SK-N-MC (cell line): ENCODE results near the gene NTRK1.

Source experiments
- DNase-seq: peaks from one replicate; pipeline ENCODE4 v3.0.0-alpha.2; 2011; ENCODE audit warnings: low read depth, low spot score
- H3K27ac ChIP-seq: fragments of 200-600 bp; sonication (generic); 2 replicates; pipeline ENCODE4 v1.5.1; 2016; ENCODE audit warnings: mixed run types
- H3K36me3 ChIP-seq: fragments of 200-600 bp; sonication (generic); 2 replicates; pipeline ENCODE4 v1.6.1; 2017; ENCODE audit warnings: antibody characterized with exemption, low read length, mixed read lengths; ENCODE audit not compliant: insufficient read depth
- H3K4me3 ChIP-seq: fragments of 200-600 bp; sonication (generic); 2 replicates; pipeline ENCODE4 v1.5.1; 2016
- H3K9ac ChIP-seq: fragments of 200-600 bp; sonication (generic); 2 replicates; pipeline ENCODE4 v1.8.0; 2017; ENCODE audit warnings: mixed run types, mixed read lengths; ENCODE audit not compliant: insufficient read length
- H3K9me3 ChIP-seq: fragments of 200-600 bp; sonication (generic); 2 replicates; pipeline ENCODE4 v1.6.1; 2017; ENCODE audit warnings: low read depth, mild to moderate bottlenecking, antibody characterized with exemption, low read length, moderate library complexity, mixed read lengths
- EZH2 ChIP-seq: fragments of 200-600 bp; sonication (generic); IDR thresholded peaks from one replicate; pipeline ENCODE4 v1.6.1; 2017; ENCODE audit warnings: antibody characterized with exemption
- FOXP2 ChIP-seq: optimal IDR thresholded peaks from 2 replicates; pipeline ENCODE3; 2011; ENCODE audit warnings: mild to moderate bottlenecking, moderate library complexity; ENCODE audit not compliant: insufficient read depth; ENCODE audit errors: extremely low read length, control extremely low read depth
- POLR2AphosphoS5 ChIP-seq: IDR thresholded peaks from 2 replicates; pipeline ENCODE4 v1.6.1; 2012; ENCODE audit warnings: mild to moderate bottlenecking, low read depth, low read length, borderline replicate concordance

NTRK1 gene

DNA sequence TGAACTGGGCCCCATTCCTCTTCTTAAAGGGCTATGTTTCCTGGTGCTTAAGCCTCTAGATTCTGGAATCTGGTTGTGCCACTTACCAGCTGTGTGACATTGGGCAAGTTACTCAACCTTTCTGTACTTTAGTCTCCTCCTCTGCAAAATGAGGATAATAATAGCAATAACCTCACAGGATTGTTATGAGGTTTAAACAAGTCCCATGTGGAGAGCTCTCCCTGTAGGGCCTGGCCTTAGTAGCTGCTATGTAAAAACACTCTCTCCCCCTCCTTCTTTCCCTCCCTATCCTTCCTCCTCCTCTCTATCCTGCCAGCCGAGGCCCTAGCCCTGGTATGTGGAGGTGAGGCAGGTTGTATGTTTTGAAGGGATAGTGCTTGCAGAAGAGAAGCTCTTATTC is 24.6 kb downstream of the NTRK1 start:
- DNase-seq: no peak
- Histone ChIP-seq H3K27ac (no peak overlapping the region), H3K9ac (no peak overlapping the region), H3K36me3 (no peaks in the 10 kb centered on the region), H3K4me3 (no peak overlapping the region), H3K9me3 (no peaks in the 10 kb centered on the region)
- TF ChIP-seq EZH2: no peak
- TF ChIP-seq POLR2AphosphoS5: no peak
- no peak for TF ChIP-seq FOXP2

- TF ChIP-seq POLR2AphosphoS5 (no peak), FOXP2 (no peak), EZH2 (no peak)
- H3K36me3 ChIP-seq: no peaks in the 10 kb centered on the region
- DNase-seq: no peak
- H3K9ac ChIP-seq: no peak overlapping the region
- no peaks in the 10 kb centered on the region for H3K9me3 ChIP-seq
- no peak overlapping the region for H3K27ac ChIP-seq
- no peak overlapping the region for H3K4me3 ChIP-seq
Observed at GRCh38 chr1:156885880-156886355, 25.3 kb downstream of the NTRK1 start.

GRCh38 chr1:156886583-156887281 is 26.1 kb downstream of the NTRK1 start:
- H3K36me3 ChIP-seq: no peaks in the 10 kb centered on the region
- TF ChIP-seq POLR2AphosphoS5 (no peak), FOXP2 (no peak), EZH2 (no peak)
- H3K27ac ChIP-seq: no peak overlapping the region
- no peaks in the 10 kb centered on the region for H3K9me3 ChIP-seq
- no peak for DNase-seq
- no peak overlapping the region; the same call in 1 of the 2 replicates for H3K4me3 ChIP-seq
- H3K9ac ChIP-seq: no peak overlapping the region

DNA sequence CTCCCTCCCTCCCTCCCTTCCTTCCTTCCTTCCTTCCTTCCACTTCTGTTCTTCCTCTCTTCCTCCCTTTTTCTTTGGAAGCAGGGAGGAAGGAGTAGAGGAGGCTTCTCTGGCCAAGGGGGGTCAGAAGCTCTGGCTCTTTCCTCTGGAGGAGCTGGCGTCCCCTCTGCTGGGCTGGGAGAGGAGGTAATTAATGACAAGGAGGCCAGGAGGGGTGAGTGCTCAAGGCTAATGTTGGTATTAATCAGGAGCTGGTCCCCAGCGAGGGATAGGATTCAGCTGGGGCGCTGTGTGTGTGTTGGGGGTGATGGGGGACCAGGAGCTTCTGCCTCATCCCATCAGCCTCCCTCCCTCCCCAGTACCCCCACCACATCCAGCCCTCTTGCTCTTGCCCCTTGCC is 26.7 kb downstream of the NTRK1 start:
- H3K4me3 ChIP-seq: peak overlapping the region; percentile 42; the same call in 1 of the 2 replicates
- H3K36me3 ChIP-seq: no peaks in the 10 kb centered on the region
- H3K9me3 ChIP-seq: no peaks in the 10 kb centered on the region
- DNase-seq: no peak
- no peak overlapping the region for H3K9ac ChIP-seq
- no peak overlapping the region for H3K27ac ChIP-seq
- TF ChIP-seq EZH2 (no peak), POLR2AphosphoS5 (no peak), FOXP2 (no peak)

DNA sequence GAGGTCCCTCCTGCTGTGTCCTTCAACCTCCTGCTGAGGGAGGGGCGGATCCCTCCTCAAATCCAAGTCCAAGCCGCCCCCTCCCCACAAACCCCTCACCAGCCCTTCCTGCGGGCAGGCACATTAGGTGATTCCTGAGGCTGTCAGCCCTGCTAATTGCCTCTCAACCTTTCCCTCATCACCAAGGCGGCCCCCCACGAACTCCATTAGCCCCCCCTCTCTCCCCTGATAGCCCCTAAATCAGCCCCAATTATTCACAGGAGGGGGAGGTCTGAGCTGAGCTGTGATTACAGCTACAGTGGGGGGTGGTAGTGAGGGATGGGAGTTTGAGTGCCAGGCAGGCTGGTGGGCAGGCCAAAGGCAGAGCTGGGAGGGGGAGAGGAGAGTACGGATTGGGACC is 27.1 kb downstream of the NTRK1 start:
- Histone ChIP-seq H3K9me3 (no peaks in the 10 kb centered on the region), H3K36me3 (no peaks in the 10 kb centered on the region), H3K27ac (no peak overlapping the region), H3K4me3 (peak overlapping the region; percentile 42; the same call in 1 of the 2 replicates), H3K9ac (no peak overlapping the region)
- DNase-seq: no peak
- no peak for TF ChIP-seq EZH2
- TF ChIP-seq POLR2AphosphoS5: no peak
- TF ChIP-seq FOXP2: no peak

GRCh38 chr1:156889802-156890580 is 29.3 kb downstream of the NTRK1 start:
- Histone ChIP-seq H3K36me3 (no peaks in the 10 kb centered on the region), H3K9ac (no peak overlapping the region), H3K9me3 (no peaks in the 10 kb centered on the region), H3K4me3 (no peak overlapping the region), H3K27ac (no peak overlapping the region)
- TF ChIP-seq EZH2 (no peak), POLR2AphosphoS5 (no peak), FOXP2 (no peak)
- DNase-seq: no peak

- no peak overlapping the region for H3K9ac ChIP-seq
- DNase-seq: no peak
- H3K27ac ChIP-seq: no peak overlapping the region
- H3K9me3 ChIP-seq: no peaks in the 10 kb centered on the region
- H3K4me3 ChIP-seq: no peak overlapping the region
- no peaks in the 10 kb centered on the region for H3K36me3 ChIP-seq
- TF ChIP-seq EZH2 (no peak), FOXP2 (peak; percentile 28), POLR2AphosphoS5 (no peak)
Observed at GRCh38 chr1:156892190-156893047, 31.8 kb downstream of the NTRK1 start.
